ENCODE measurements around the gene GSN. TPM values are rescaled to one million over a fixed set of nuclear protein-coding genes. Genes with fewer than 3 reads are reported as not detected.

The GSN gene
- total and polyA plus RNA-seq, 2 of the 13 experiments (the other 11 are each of a cell fraction or from before 2014, with no cell fraction given) = 294 to 307 TPM

DNA sequence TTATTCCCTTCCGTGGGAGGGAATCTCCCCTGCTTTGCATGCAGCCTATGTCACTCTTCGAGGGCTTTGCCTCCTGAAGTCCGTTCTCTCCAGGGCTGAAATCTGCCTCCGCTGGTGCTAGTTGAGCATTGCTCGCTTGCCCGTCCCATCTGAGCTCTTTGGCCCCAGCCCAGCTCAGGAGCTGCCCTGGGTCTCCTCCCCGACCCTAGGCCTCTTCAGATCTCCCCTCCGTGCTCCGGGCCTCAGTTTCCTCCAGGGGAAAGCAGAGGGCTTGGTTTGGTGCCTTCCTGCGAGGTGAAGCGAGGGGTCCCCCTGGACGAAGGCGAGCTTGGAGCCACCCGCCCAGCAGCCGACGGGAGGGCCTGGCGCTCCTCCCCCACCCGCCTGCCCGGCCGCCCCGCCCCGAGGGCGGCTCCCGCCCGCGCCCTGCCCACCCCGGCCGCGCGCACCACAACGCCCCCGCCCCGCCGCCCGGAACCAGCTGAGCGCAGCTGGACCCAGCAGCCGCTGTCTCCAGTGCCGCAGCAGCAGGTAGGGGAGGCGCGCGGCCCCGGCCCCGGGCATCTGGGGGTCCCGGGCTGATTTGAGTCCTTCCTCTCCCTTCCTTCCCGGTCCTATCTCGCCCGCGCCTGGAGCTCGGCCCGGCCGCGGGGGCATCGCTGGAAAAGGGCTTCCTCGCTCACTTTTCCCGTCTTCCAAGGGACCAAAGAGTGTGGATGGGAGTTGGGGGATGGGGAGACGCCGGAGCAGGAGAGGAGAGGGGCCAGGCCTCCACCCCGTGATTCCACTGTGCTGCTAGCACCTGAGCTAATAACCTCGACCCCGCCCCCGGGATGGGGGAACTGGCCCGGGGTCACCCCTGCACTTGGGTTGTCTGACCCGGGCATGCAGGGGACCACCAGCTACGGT, at the start of gene GSN (continued):
- TF ChIP-seq, protein P1, sequence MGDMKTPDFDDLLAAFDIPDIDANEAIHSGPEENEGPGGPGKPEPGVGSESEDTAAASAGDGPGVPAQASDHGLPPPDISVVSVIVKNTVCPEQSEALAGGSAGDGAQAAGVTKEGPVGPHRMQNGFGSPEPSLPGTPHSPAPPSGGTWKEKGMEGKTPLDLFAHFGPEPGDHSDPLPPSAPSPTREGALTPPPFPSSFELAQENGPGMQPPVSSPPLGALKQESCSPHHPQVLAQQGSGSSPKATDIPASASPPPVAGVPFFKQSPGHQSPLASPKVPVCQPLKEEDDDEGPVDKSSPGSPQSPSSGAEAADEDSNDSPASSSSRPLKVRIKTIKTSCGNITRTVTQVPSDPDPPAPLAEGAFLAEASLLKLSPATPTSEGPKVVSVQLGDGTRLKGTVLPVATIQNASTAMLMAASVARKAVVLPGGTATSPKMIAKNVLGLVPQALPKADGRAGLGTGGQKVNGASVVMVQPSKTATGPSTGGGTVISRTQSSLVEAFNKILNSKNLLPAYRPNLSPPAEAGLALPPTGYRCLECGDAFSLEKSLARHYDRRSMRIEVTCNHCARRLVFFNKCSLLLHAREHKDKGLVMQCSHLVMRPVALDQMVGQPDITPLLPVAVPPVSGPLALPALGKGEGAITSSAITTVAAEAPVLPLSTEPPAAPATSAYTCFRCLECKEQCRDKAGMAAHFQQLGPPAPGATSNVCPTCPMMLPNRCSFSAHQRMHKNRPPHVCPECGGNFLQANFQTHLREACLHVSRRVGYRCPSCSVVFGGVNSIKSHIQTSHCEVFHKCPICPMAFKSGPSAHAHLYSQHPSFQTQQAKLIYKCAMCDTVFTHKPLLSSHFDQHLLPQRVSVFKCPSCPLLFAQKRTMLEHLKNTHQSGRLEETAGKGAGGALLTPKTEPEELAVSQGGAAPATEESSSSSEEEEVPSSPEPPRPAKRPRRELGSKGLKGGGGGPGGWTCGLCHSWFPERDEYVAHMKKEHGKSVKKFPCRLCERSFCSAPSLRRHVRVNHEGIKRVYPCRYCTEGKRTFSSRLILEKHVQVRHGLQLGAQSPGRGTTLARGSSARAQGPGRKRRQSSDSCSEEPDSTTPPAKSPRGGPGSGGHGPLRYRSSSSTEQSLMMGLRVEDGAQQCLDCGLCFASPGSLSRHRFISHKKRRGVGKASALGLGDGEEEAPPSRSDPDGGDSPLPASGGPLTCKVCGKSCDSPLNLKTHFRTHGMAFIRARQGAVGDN (CRISPR knock-in tag; IDR thresholded peaks at IDR 0.05) = peak; percentile 53
- no peak for TF ChIP-seq NFE2L2 (IDR thresholded peaks at IDR 0.05; ENCODE audit: low read length)
- TF ChIP-seq ZNF333 (CRISPR knock-in tag; IDR thresholded peaks at IDR 0.05; ENCODE audit: borderline replicate concordance) = no peak
- no peak for TF ChIP-seq EP300 (IDR thresholded peaks at IDR 0.05; ENCODE audit: low read depth in 2 of 2, low read length in 2 of 2)
- TF ChIP-seq EP300 (CRISPR knock-in tag; IDR thresholded peaks at IDR 0.05; ENCODE audit: borderline replicate concordance) = no peak
- no peak for TF ChIP-seq LCORL (IDR thresholded peaks at IDR 0.05)
- TF ChIP-seq LCORL (CRISPR knock-in tag; IDR thresholded peaks at IDR 0.05) = no peak
- no peak for TF ChIP-seq ZNF572 (CRISPR knock-in tag; IDR thresholded peaks at IDR 0.05)
- TF ChIP-seq, protein P2, sequence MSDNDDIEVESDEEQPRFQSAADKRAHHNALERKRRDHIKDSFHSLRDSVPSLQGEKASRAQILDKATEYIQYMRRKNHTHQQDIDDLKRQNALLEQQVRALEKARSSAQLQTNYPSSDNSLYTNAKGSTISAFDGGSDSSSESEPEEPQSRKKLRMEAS (IDR thresholded peaks at IDR 0.05) = peak; percentile 43; the same call in 1 of the 2 replicates
- TF ChIP-seq, protein P3, sequence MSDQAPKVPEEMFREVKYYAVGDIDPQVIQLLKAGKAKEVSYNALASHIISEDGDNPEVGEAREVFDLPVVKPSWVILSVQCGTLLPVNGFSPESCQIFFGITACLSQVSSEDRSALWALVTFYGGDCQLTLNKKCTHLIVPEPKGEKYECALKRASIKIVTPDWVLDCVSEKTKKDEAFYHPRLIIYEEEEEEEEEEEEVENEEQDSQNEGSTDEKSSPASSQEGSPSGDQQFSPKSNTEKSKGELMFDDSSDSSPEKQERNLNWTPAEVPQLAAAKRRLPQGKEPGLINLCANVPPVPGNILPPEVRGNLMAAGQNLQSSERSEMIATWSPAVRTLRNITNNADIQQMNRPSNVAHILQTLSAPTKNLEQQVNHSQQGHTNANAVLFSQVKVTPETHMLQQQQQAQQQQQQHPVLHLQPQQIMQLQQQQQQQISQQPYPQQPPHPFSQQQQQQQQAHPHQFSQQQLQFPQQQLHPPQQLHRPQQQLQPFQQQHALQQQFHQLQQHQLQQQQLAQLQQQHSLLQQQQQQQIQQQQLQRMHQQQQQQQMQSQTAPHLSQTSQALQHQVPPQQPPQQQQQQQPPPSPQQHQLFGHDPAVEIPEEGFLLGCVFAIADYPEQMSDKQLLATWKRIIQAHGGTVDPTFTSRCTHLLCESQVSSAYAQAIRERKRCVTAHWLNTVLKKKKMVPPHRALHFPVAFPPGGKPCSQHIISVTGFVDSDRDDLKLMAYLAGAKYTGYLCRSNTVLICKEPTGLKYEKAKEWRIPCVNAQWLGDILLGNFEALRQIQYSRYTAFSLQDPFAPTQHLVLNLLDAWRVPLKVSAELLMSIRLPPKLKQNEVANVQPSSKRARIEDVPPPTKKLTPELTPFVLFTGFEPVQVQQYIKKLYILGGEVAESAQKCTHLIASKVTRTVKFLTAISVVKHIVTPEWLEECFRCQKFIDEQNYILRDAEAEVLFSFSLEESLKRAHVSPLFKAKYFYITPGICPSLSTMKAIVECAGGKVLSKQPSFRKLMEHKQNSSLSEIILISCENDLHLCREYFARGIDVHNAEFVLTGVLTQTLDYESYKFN (CRISPR knock-in tag; conservative IDR thresholded peaks at IDR 0.05) = peak; percentile 4; the same call in 1 of the 2 replicates
- TF ChIP-seq, protein P4, sequence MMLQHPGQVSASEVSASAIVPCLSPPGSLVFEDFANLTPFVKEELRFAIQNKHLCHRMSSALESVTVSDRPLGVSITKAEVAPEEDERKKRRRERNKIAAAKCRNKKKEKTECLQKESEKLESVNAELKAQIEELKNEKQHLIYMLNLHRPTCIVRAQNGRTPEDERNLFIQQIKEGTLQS (CRISPR knock-in tag; IDR thresholded peaks at IDR 0.05) = no peak
- no peak for TF ChIP-seq BCL6 (CRISPR knock-in tag; IDR thresholded peaks at IDR 0.05)
- no peak for TF ChIP-seq FLYWCH1 (CRISPR knock-in tag; IDR thresholded peaks at IDR 0.05)
- no peak for TF ChIP-seq ZNF605 (CRISPR knock-in tag; IDR thresholded peaks at IDR 0.05)
- peak; percentile 49; the same call in 1 of the 2 replicates for TF ChIP-seq PHF20 (CRISPR knock-in tag; IDR thresholded peaks at IDR 0.05)
- TF ChIP-seq PAF1 (CRISPR knock-in tag; IDR thresholded peaks at IDR 0.05) = no peak
- TF ChIP-seq, protein P5, sequence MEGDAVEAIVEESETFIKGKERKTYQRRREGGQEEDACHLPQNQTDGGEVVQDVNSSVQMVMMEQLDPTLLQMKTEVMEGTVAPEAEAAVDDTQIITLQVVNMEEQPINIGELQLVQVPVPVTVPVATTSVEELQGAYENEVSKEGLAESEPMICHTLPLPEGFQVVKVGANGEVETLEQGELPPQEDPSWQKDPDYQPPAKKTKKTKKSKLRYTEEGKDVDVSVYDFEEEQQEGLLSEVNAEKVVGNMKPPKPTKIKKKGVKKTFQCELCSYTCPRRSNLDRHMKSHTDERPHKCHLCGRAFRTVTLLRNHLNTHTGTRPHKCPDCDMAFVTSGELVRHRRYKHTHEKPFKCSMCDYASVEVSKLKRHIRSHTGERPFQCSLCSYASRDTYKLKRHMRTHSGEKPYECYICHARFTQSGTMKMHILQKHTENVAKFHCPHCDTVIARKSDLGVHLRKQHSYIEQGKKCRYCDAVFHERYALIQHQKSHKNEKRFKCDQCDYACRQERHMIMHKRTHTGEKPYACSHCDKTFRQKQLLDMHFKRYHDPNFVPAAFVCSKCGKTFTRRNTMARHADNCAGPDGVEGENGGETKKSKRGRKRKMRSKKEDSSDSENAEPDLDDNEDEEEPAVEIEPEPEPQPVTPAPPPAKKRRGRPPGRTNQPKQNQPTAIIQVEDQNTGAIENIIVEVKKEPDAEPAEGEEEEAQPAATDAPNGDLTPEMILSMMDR (CRISPR knock-in tag; IDR thresholded peaks at IDR 0.05) = 0 out of 2 replicates have a peak, but pooled peaks have one; percentile 16
- TF ChIP-seq, protein P6, sequence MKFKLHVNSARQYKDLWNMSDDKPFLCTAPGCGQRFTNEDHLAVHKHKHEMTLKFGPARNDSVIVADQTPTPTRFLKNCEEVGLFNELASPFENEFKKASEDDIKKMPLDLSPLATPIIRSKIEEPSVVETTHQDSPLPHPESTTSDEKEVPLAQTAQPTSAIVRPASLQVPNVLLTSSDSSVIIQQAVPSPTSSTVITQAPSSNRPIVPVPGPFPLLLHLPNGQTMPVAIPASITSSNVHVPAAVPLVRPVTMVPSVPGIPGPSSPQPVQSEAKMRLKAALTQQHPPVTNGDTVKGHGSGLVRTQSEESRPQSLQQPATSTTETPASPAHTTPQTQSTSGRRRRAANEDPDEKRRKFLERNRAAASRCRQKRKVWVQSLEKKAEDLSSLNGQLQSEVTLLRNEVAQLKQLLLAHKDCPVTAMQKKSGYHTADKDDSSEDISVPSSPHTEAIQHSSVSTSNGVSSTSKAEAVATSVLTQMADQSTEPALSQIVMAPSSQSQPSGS (CRISPR knock-in tag; IDR thresholded peaks at IDR 0.05) = no peak

Data from HepG2 (cell line).